ENCODE measurements around the gene BRD1.

The BRD1 gene

DNA sequence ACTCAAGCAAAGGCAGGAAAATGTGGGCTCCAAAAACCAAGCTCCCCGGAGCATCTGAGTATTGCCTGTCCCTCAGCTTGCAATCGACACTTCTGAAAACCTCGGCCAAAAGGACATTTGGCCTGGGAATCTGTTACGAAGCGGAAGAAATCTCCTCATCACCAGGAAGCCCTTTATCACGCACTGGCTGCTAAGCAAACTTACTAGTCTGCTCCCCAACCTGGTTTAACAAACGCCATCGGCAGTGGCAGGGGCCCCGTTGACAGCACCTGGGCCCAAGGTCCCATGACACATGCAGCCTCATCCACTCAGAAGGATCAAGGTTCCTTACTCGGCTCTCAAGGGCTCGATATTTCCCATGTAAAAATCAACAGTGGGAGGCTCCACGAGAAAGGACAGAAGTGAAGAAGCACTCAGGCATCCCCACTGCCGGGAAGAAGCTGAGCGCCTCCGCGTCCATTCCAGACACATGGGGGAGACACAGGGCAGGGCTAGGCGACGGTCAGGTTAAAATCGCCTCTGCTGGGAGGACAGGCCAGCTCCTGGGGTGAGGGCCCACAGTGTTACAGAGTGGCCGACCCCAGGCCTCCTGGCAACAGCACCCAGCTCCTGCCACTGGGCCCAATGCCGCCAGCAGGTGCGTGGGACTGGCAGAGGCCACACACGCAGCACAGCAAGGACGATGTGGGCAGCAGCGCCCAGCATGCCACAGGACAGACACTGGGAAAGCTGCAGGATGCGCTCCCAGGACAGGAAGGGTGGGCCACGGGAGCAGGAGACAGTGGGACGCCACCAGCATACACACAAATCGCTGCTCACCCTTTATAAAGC is 27.1 kb downstream of the BRD1 start:
- no peak for DNase-seq

DNA sequence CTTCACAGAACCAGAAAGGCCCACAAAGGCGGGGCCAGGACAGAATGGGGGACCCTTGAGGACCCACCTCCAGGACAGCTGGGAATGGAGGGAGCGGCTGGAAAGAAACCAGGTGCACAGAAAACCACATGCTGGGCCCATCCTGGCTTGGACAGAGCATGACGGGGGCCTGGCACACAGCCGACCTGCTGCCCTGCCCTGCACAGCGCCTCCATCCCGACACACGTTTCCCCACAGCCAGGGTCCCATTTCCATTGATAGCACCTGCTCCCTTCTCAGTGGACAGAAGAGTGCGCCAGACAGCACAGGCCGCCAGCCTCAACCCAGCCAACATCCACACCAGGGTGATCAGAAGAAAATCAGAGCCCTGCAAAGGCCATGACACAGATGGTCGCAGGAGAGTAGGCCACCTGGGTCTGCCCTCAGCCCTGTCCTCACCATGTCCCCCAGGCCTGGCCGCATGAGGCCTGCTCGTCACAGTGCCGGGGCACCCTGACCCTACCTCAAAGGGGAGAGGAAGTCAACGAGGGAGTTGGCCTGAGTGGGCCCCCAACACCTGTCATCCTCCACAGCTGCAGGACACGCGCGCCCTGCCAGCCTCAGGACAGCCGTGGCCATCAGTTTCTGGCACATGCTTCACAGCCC is 28.1 kb downstream of the BRD1 start:
- DNase-seq, result no peak

DNA sequence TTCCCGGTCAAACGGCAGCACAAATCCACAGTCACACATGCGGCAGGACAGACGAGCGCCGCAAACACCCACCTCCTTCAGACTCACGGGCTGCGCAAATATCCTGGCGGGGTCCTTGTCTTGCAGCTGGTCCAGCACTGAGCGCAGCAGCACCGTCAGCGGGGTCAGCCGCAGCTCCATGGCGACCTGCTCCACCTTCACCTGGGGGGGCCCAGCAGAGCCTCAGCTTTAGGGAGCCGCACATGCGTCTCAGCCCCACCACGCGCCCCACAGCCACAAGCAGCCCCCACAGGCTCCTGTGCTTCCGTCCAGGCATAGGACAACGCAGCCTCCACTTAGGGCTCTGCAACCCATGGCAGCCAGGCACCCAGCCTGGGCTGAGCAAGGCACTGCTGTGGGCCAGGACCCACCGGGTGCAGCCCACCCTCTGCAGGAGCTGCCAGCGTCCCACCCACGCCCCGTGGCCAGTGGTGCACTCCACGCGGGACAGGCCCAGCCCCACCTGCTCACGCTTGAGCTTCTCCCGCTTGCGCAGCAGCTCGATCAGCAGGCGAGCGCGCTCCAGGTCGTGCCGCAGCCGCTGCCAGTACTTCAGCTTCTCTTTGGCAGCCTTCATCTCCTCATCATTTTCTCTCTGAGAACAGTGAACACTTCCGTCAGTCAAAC is 29.1 kb downstream of the BRD1 start:
- no peak for DNase-seq

DNA sequence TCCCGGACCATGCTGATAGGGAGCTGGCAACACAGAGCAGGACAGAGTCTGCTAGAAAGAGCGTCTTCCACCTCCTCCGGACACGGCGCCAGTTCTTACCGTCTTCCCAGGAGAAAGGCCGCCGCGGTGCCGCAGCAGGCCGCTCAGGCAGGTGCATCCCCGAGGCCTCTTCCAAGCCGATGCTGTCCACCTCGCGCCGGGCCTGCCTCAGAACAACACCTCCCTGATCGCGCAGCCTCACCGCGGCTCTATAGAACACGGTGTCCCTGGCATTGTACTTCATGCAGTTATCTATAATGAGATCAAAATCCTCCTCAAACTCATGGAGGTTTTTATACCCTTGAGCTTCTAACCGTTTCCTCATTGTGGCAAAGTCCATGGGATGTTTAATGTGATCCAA is 30.0 kb downstream of the BRD1 start:
- no peak for DNase-seq

DNA sequence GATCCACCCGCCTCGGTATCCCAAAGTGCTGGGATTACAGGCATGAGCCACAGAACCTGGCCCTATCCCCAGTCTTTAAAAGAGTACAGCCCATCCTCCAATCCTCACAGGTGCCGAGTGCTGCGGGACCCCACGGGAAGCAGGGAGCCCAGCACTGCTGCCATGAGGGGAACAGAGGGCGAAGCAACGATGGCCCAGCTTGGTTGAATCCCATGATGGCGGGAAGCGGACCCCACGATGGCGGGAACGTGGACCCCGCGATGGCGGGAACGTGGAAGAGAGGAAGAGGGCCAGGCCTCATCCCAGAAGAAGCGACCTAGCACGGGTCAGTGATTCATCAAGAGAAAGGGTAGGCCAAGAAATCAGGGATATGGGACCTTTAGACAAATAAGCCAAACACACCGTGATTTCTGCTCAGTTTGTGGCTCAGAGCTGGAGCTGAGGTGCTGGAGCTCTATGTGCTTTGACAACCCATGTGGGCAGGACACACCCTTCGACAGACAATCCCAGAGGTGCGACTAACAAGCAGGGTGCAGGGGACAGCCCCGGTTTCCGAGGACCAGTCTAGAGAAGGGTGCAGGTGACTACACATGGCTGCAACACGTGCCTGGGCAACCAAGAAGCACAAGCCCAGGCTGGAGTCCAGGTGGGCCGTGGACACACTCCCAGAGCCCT is 30.9 kb downstream of the BRD1 start:
- no peak for DNase-seq

DNA sequence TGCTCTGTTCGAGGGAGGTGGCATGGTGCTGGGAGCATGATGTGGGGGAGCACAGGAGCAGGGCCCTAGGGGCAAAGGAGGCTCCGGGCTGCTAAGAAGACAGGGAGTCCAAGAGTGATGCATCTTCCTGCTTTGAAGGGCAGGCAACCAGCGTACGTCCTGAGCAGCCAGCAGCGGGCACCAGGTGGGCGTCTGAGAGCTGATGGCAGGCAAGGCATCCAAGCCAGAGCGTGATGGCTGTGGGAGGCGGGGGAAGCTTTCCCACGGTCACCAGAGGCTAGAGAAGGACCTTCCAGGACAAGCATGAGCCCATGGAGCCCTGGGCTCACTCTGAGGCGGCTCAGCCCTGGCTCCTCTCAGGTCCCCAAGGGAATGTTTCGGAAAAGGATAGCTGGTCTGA is 32.2 kb downstream of the BRD1 start:
- DNase-seq, result no peak

DNA sequence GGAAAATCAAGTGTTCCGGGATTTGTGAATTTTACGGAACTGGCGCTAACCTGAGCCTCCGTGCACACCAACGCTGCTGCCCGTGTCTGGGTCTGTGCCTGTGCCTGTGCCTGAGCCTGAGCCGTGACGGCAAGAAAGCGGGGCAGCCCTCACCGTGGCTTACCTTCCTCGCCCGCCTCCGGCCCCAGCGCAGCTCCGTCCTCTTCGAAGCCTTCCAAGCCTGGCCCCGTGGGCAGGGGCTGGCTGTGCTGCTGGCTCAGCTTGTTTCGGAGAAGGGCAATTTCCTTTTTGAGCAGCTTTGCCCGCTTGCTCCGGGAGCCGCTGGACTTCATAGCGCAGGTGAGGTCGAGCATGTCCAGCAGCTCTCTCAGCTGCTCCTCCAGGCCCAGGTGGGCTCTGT is 33.8 kb downstream of the BRD1 start:
- DNase-seq, result no peak

DNA sequence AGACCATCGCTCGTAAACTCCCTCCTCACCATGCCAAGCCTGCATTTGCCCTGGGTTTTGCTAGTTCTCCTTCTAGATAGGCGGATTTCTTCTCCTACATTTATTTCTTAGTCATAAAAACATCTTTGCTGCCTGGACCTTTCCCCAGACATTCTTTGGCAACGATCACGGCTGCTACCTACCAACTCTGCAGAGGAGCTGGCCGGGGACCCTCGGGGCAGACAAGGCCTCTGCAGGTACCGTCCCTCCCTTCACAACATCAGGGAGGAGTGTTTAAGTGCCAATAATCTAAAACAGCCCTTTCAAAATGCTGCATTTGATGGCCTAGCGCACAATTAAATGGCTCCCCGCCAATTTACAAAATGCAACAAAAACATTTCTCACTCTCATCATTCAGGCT is 34.4 kb downstream of the BRD1 start:
- no peak for DNase-seq

DNA sequence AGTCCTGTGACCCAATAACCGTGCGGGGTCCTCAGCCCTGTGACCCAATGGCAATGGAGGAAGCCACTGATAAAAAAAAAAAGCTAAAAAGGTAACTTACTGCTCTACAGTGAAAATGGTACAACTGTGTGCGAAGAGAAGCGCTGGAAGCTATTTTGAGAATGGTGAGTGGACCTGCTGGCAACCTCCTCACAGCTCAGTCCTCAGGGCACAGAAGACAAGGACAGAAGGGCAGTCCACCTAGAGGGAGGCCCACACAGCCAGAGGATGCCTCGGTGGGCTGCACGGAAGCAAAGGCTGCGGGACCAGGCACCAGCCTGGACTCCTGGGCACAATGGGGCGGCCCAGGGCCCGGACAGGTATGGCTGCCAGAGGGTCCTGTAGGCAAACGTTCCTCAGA is 35.6 kb downstream of the BRD1 start:
- DNase-seq, result no peak

DNA sequence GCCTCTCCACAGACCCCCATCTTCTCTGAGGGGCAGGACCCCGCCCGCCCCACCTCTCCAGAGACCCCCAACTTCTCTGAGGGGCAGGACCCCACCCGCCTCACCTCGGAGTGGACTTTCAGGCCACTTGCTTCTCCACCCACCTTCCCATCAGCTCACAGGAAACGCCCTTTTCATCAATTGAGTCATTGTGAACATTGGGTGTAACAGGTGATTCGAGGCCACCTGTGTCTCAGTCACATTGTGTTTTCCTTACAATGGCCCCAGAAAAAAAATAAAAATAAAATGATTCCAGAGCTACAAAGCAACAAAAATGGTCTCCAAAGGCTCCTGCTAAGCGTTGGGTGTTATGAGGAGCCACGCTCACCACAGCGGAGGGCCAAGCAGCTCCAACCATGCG is 36.0 kb downstream of the BRD1 start:
- peak; percentile 28 for DNase-seq

DNA sequence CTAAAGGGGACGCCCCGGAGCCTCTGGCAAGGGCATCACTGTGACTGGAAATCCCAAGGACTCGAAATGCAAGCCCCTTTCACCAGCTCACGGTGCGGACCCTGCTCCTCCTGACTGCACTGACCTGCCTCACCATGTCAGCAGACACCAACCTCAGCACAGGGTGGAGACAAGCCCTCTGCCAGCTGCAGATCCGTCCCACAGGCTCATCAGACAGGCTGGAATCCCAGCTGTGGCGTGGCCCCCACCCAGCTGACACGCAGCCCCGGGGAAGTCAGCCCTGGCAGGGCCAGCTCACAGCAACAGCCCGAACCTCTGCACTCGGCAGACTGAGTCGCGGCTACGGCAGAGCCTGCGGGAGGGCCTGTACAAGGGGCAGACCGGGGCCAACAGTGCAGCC is 36.8 kb downstream of the BRD1 start:
- DNase-seq, result no peak

DNA sequence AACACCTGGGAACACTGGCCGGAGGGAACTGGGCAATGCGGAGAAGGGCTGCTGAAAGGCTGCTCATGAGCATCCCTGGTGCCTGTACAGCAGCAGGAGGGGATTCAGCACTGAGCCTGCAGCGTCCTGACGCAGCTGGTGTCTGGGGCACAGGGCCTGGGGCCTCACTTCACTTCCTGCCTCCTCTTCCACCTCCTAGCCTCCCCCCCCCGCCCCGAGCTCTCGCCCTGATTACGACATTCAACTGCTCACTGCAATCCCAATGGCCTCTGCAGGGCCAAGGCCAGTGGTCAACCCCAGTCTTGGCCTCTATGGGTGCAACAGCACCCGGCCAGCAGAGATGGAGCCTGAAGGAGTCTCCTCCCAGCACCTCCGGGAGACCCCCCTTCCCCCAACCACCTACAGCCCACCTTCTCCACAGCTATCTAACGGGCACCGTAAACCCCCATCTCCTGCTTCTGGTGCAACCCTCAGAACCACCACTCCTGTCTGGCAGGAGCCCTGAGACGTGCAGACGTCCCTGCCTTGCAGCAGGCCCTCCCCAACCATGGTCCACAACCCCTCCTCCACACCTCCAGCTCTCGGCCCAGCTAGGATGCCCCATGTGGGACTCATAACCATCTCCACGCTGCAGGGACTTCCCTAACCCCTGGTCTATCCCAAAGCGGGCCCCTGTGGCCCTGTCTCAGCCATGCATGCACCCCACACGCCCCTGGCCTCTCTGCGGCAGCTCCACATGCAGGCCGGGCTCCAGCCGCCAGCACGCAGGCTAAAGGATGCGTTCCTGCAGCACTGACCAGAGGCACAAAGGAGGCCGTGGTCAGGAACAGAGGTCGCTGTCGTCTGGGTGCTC is 38.2 kb downstream of the BRD1 start:
- peak; percentile 32 for DNase-seq

DNA sequence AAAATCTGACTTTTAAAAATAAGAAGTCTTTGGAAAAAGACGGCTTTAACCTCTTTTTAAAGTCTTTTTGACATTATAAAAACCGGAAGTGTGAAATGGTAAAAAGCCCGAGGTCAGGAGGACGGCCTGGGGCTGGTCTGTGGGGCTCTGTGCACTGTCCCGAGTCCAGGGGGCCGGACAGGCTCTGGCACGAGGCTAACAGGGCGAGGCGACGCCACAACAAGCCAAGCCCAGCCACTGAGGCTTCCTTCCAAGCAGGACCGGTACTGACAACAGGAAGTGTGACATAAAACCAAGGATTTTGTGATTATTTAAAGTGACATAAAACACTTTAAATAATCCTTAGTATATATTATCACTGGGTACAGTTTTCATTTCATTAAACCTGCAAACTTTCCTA is 39.2 kb downstream of the BRD1 start:
- DNase-seq, result no peak

DNA sequence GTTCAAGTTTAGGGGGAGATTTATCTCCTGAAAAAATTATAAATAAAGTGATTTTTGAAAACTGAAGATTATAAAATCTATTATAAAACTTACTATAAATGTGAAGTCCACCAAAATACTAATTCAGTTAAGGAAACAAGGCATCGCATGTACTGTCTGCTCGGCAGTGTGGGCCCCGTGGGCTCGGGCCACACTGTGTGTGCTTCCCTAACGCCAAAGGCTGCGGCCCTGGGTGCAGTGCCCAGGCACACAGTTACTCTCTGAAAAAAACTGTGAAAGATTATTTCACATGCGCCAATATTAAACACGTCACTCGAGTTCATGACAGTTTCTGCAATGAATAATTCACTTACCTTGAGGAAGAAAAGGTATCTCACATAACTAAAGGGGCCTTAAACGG is 39.8 kb downstream of the BRD1 start:
- DNase-seq, result no peak

DNA sequence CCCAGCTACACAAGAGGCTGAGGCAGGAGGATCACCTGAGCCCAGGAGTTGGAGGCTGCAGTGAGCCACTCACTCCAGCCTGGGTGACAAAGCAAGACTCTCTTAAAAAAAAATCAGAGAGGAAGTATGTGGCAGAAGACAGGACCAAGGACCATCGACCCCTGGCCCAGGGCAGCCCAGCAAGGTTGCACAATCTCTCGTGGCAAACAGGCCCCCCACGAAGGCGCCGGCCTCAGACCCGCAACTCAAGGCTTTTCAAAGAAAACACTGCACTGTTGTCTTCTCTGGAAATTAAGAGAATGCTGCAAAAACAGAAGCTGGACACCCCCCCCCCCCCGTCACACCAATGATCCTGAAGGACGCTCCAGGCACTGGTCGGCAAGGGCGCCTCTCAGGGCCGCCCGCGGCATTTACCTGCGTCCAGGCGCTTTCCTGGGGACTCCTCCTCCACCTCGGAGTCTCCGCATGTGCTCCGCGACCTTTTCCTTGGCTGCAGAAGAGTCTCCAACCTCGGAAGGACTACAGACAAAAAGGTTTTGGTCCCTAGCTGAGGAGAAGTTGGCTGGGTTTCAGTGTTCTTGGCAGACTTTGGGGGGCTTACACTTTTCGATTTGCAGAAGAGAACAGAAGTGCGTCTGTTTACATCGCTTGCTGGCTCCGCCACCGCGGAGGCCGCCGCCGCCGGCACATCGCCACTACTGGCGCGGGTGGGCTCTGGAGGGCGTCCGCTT is 40.5 kb downstream of the BRD1 start:
- no peak for DNase-seq

DNA sequence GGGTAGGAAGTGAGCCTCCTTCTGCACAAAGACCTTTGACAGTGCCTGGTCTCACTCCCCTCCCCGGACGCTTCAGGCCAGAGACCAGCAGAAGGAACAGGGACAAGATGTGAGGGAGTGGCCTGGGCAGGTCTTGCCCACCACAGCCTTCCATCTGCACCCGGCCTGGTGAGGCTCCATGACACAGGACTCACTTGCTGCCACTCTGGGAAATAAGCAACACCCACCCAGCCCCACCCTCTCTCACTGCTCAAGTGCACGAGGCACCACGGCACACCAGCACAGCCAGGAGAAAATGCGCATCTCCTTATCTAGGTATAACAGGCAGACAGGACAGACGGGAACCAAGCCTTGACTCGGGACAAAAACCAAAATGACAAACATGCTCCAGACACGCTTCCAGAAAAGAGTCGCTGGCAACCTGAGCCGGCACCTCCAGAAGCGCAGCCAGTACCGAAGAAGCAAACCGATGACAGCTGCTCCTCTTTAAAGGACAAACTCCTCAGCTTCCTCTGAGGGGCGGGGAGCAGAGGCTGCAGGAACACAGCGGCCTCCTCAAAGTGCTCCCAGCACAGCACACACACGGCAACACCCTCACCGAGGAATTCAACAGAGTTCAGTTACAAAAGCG is 41.7 kb downstream of the BRD1 start:
- DNase-seq, result no peak

DNA sequence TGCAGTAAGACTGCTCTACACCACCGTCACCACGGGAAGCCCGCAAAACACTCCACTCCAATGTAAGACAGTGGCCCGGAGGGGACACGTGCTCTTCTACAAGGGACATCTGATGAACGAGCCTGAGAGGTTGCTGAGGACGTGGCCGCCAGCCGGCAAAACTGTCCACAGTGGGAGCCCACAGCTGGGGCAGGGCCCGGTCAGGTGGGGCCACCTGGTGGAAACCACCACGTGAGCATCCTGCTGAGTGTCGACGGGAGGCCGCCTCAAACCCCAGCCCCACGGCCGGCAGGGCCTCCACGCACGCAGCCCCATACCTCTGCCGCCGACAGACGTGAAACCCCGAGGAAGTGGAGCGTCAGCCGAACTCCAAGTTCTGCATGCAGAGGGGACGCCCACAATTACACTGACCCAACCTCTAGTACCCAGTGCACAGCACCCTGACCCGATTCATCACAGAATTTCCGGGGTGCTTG is 42.6 kb downstream of the BRD1 start:
- peak; percentile 19 for DNase-seq

DNA sequence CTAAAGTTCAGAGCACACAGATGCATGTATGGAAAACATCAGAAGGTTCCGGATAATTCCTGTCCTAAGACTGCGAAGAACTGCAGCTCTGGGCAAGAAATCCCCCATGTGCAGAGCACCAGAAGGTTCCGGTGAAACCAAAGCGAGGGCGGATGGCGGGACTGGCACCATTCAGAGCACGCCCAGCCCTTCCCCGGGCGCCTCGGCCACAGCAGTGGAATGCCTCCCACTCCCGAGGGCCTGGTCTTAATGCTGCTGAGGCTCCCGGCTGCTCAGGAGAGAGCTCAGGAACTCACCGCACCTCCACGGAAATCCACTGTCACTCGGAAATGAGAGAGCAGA is 43.1 kb downstream of the BRD1 start:
- no peak for DNase-seq

DNA sequence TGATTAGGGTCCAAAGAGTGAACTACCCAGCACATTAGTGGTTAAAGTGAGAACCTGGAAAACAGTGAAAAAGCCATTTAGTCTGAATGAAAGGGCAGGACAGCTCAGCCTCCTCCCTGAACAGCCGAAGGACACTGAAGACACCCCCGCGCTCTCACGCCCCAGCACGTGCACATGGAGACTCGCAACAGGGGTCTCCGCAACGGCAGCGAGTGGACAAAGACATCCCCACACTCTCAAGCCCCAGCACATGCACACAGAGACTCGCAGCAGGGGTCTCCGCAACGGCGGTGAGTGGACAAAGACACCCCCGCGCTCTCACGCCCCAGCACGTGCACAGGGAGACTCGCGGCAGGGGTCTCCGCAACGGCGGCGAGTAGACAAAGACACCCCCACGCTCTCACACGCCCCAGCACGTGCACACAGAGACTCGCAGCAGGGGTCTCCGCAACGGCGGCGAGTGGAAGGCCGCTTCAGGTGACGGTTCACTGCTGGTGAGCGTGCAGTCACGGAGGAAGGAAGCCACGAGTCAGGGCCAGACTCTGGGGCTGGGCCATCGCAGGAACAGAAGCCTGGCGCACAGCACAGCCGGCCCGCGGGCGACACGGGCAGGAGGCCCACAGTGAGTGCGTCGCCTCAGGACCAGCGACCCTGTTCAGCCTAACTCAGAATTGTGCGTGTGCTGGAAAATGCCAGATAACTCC is 43.6 kb downstream of the BRD1 start:
- no peak for DNase-seq

DNA sequence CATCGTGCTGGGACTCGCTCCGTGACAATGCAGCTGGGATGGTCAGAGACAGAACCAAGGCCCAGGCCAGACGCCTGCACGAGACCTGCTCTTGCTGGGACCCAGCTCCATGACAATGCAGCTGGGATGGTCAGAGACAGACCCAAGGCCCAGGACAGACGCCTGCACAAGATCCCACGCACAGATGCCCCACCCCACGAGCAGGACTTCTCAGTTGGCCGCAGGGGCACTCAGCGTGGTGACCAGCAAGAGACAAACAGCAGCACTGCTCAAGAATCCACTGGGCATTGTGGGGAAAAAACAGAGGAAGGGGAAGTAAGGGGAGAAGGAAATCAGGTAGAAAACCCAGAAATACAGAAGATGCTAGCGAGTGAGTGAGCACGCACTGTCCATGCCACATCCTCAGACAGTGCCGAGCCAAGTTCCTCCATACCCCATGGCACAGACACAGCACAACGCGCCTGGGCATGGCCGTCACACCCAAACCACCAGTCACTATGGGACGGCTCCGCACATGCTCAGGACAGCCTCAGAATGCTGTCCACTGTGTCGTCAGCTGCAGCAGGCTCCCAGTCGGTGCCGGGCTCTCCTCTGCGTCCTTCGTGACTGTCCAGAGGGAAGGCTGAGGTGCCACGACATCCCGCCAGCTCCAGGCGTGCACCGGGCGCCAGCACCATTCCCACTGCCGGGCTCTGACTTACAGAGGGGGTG is 44.5 kb downstream of the BRD1 start:
- DNase-seq, result no peak

Measured in activated CD4-positive, alpha-beta T cell treated with anti-CD3 and anti-CD28 coated beads, Interleukin-10, Interleukin-2, amounts not matched to agents 100 ng/mL and 50 ng/mL, durations not matched to agents 16 hours and 8 hours (primary cell).